ENCODE measurements around the gene KCNH1. TPM values are rescaled to one million over a fixed set of nuclear protein-coding genes. Genes with fewer than 3 reads are reported as not detected.

KCNH1 gene
- total RNA-seq, 1 donor from 2014 or later: 15.5 TPM

- H3K27me3 Mint-ChIP-seq (ENCODE audit: low read depth, unreplicated experiment): peaks cover 5% of the 10 kb centered on the region
- no peaks in the 10 kb centered on the region for H3K36me3 ChIP-seq (ENCODE audit: insufficient read depth, low read length)
- no peak for TF ChIP-seq EZH2 (IDR thresholded peaks at IDR 0.05; ENCODE audit: insufficient read depth, low read length)
- TF ChIP-seq CTCF (IDR thresholded peaks at IDR 0.05; ENCODE audit: insufficient read depth, low read depth, low read length): no peak
- no peaks in the 10 kb centered on the region for H3K79me2 ChIP-seq (ENCODE audit: insufficient read depth, low read length)
- H3K4me2 ChIP-seq (ENCODE audit: low read length): no peak overlapping the region
- H3K4me3 Mint-ChIP-seq (ENCODE audit: unreplicated experiment): no peak overlapping the region
- H3K9me3 ChIP-seq (ENCODE audit: insufficient read depth, low read depth, low read length): no peaks in the 10 kb centered on the region
- DNase-seq (ENCODE audit: low read depth) (peak; percentile 16), FAIRE-seq (no peak)
- peaks cover 7% of the 10 kb centered on the region for H3K36me3 Mint-ChIP-seq (ENCODE audit: low read depth, unreplicated experiment)
- H3K4me1 ChIP-seq (ENCODE audit: insufficient read depth, low read length): peaks cover 4% of the 10 kb centered on the region
- no peaks in the 10 kb centered on the region for H4K20me1 ChIP-seq (ENCODE audit: insufficient read depth, low read length)
- no peak overlapping the region for H3K9ac ChIP-seq (ENCODE audit: low read length)
- H3K27ac Mint-ChIP-seq (ENCODE audit: unreplicated experiment): no peak overlapping the region
- H2AFZ ChIP-seq (ENCODE audit: low read depth, low read length): no peak overlapping the region
- H3K27ac ChIP-seq (ENCODE audit: low read depth, low read length): no peak overlapping the region
- H3K4me1 Mint-ChIP-seq (ENCODE audit: low read depth, unreplicated experiment): peaks cover 13% of the 10 kb centered on the region
- H3K27me3 ChIP-seq (ENCODE audit: insufficient read depth, low read length): no peaks in the 10 kb centered on the region
- no peaks in the 10 kb centered on the region for H3K9me3 Mint-ChIP-seq (ENCODE audit: unreplicated experiment)
- H3K4me3 ChIP-seq (ENCODE audit: insufficient read depth, low read depth, low read length): no peak overlapping the region
Observed at GRCh38 chr1:210857146-210857663, 276.7 kb downstream of the KCNH1 start.

GRCh38 chr1:210855440-210855839 is 278.5 kb downstream of the KCNH1 start:
- Histone ChIP-seq H3K27ac (ENCODE audit: low read depth, low read length) (no peak overlapping the region), H4K20me1 (ENCODE audit: insufficient read depth, low read length) (no peaks in the 10 kb centered on the region), H3K9me3 (ENCODE audit: insufficient read depth, low read depth, low read length) (no peaks in the 10 kb centered on the region), H3K36me3 (ENCODE audit: insufficient read depth, low read length) (no peaks in the 10 kb centered on the region), H3K4me1 (ENCODE audit: insufficient read depth, low read length) (peaks cover 4% of the 10 kb centered on the region), H3K4me2 (ENCODE audit: low read length) (no peak overlapping the region), H3K4me3 (ENCODE audit: insufficient read depth, low read depth, low read length) (no peak overlapping the region), H3K79me2 (ENCODE audit: insufficient read depth, low read length) (no peaks in the 10 kb centered on the region), H3K9ac (ENCODE audit: low read length) (no peak overlapping the region), H3K27me3 (ENCODE audit: insufficient read depth, low read length) (no peaks in the 10 kb centered on the region), H2AFZ (ENCODE audit: low read depth, low read length) (no peak overlapping the region)
- H3K27me3 Mint-ChIP-seq (ENCODE audit: low read depth, unreplicated experiment): peaks cover 5% of the 10 kb centered on the region
- no peak for DNase-seq (ENCODE audit: low read depth)
- no peak for TF ChIP-seq EZH2 (IDR thresholded peaks at IDR 0.05; ENCODE audit: insufficient read depth, low read length)
- TF ChIP-seq CTCF (IDR thresholded peaks at IDR 0.05; ENCODE audit: insufficient read depth, low read depth, low read length): no peak
- no peak overlapping the region for H3K4me3 Mint-ChIP-seq (ENCODE audit: unreplicated experiment)
- H3K36me3 Mint-ChIP-seq (ENCODE audit: low read depth, unreplicated experiment): peaks cover 5% of the 10 kb centered on the region
- FAIRE-seq: no peak
- peaks cover 12% of the 10 kb centered on the region for H3K4me1 Mint-ChIP-seq (ENCODE audit: low read depth, unreplicated experiment)
- no peaks in the 10 kb centered on the region for H3K9me3 Mint-ChIP-seq (ENCODE audit: unreplicated experiment)
- no peak overlapping the region for H3K27ac Mint-ChIP-seq (ENCODE audit: unreplicated experiment)

- H4K20me1 ChIP-seq (ENCODE audit: insufficient read depth, low read length): no peaks in the 10 kb centered on the region
- Mint-ChIP-seq H3K4me1 (ENCODE audit: low read depth, unreplicated experiment) (peaks cover 10% of the 10 kb centered on the region), H3K36me3 (ENCODE audit: low read depth, unreplicated experiment) (peaks cover 5% of the 10 kb centered on the region), H3K4me3 (ENCODE audit: unreplicated experiment) (no peak overlapping the region), H3K27ac (ENCODE audit: unreplicated experiment) (no peak overlapping the region), H3K9me3 (ENCODE audit: unreplicated experiment) (no peaks in the 10 kb centered on the region), H3K27me3 (ENCODE audit: low read depth, unreplicated experiment) (peaks cover 5% of the 10 kb centered on the region)
- DNase-seq (ENCODE audit: low read depth): no peak
- H2AFZ ChIP-seq (ENCODE audit: low read depth, low read length): no peak overlapping the region
- H3K9me3 ChIP-seq (ENCODE audit: insufficient read depth, low read depth, low read length): no peaks in the 10 kb centered on the region
- no peaks in the 10 kb centered on the region for H3K79me2 ChIP-seq (ENCODE audit: insufficient read depth, low read length)
- H3K27me3 ChIP-seq (ENCODE audit: insufficient read depth, low read length): no peaks in the 10 kb centered on the region
- H3K27ac ChIP-seq (ENCODE audit: low read depth, low read length): no peak overlapping the region
- no peaks in the 10 kb centered on the region for H3K36me3 ChIP-seq (ENCODE audit: insufficient read depth, low read length)
- H3K4me1 ChIP-seq (ENCODE audit: insufficient read depth, low read length): peaks cover 4% of the 10 kb centered on the region
- FAIRE-seq: no peak
- TF ChIP-seq EZH2 (IDR thresholded peaks at IDR 0.05; ENCODE audit: insufficient read depth, low read length) (no peak), CTCF (IDR thresholded peaks at IDR 0.05; ENCODE audit: insufficient read depth, low read depth, low read length) (no peak)
- H3K9ac ChIP-seq (ENCODE audit: low read length): no peak overlapping the region
- H3K4me3 ChIP-seq (ENCODE audit: insufficient read depth, low read depth, low read length): no peak overlapping the region
- no peak overlapping the region for H3K4me2 ChIP-seq (ENCODE audit: low read length)
Observed at GRCh38 chr1:210853276-210853675, 280.7 kb downstream of the KCNH1 start.

Measured in astrocyte (in vitro differentiated cells and primary cell).